GM19023 (cell line): ENCODE data around the gene HSD17B1.
"Not testable (repeated sequence)": the region's sequence is repeated elsewhere in the genome, so short reads cannot be mapped to it uniquely, and the experiment has no call there.

ENCODE experiments used
- ATAC-seq: cut with Tn5 transposase; IDR thresholded peaks from one replicate; pipeline ENCODE4 v1.9.1; 2021; ENCODE audit warnings: mild to moderate bottlenecking, moderate library complexity; ENCODE audit not compliant: unreplicated experiment

HSD17B1 gene

GRCh38 chr17:42522798-42523278, 29.9 kb upstream of the HSD17B1 start:
- ATAC-seq = no peak

- ATAC-seq = no peak
These were observed 27.5 kb upstream of the HSD17B1 start for GRCh38 chr17:42525221-42525620.

GRCh38 chr17:42526031-42526444, 26.7 kb upstream of the HSD17B1 start:
- ATAC-seq = no peak

GRCh38 chr17:42527932-42528331, 24.8 kb upstream of the HSD17B1 start:
- no peak for ATAC-seq

GRCh38 chr17:42529061-42529460, 23.7 kb upstream of the HSD17B1 start:
- ATAC-seq = no peak

- ATAC-seq = no peak
These were observed 21.7 kb upstream of the HSD17B1 start for GRCh38 chr17:42530952-42531454.

GRCh38 chr17:42531455-42532354, 21.0 kb upstream of the HSD17B1 start:
- ATAC-seq = no peak

- ATAC-seq = peak; percentile 9
These were observed 17.3 kb upstream of the HSD17B1 start for GRCh38 chr17:42535155-42536047.

GRCh38 chr17:42536048-42536371, 16.7 kb upstream of the HSD17B1 start, which contains the start of gene NAGLU:
NAGLU (plus strand) TSS chr17:42536241; CDS start chr17:42536273, 32 bp downstream.
- ATAC-seq = peak; percentile 88

- peak; percentile 61 for ATAC-seq
These were observed 16.2 kb upstream of the HSD17B1 start for GRCh38 chr17:42536372-42537155.

- no peak for ATAC-seq
These were observed 15.4 kb upstream of the HSD17B1 start for GRCh38 chr17:42537156-42537805.

- no peak for ATAC-seq
These were observed 14.8 kb upstream of the HSD17B1 start for GRCh38 chr17:42537826-42538451.

- no peak for ATAC-seq
These were observed 14.2 kb upstream of the HSD17B1 start for GRCh38 chr17:42538482-42538881.

GRCh38 chr17:42540558-42540957, 12.2 kb upstream of the HSD17B1 start:
- not testable (repeated sequence) for ATAC-seq

- no peak for ATAC-seq
These were observed 11.5 kb upstream of the HSD17B1 start for GRCh38 chr17:42541041-42541833.

GRCh38 chr17:42543190-42544079, 9.3 kb upstream of the HSD17B1 start:
- ATAC-seq = no peak

- no peak for ATAC-seq
These were observed 7.8 kb upstream of the HSD17B1 start for GRCh38 chr17:42544874-42545283.
